Uterus (tissue), 4 donors: Measurements from ENCODE around the gene BCL2L14. TPM values are rescaled to one million over a fixed set of nuclear protein-coding genes. Genes with fewer than 3 reads are reported as not detected.
"Not testable (repeated sequence)": the region's sequence is repeated elsewhere in the genome, so short reads cannot be mapped to it uniquely, and the experiment has no call there.

Experiments
- DNase-seq, 2 donors: peaks; one replicate each; pipeline ENCODE4 v3.0.0-alpha.2; 2019 to 2020
- H3K27ac ChIP-seq, 2 donors: fragments of 200-600 bp; sonication (generic); 1 replicate in 1 of 2; 2 replicates in 1 of 2; pipeline ENCODE4 v1.5.1; 2016 to 2018
- H3K27me3 ChIP-seq, 2 donors: fragments of 200-600 bp; sonication (generic); one replicate each; pipeline ENCODE4 v1.5.1; 2018 to 2019; ENCODE audit warnings: control low read depth in 1 of 2
- H3K36me3 ChIP-seq, 2 donors: fragments of 200-600 bp; sonication (generic); one replicate each; pipeline ENCODE4 v1.5.1; 2019; ENCODE audit warnings: control low read depth in 1 of 2
- H3K4me1 ChIP-seq, 2 donors: fragments of 200-600 bp; sonication (generic); one replicate each; pipeline ENCODE4 v1.5.1; 2018 to 2019; ENCODE audit warnings: control low read depth in 1 of 2
- H3K4me3 ChIP-seq, 2 donors: fragments of 200-600 bp; sonication (generic); 1 replicate in 1 of 2; 2 replicates in 1 of 2; pipeline ENCODE4 v1.5.1; 2018 to 2019; ENCODE audit warnings: mild to moderate bottlenecking in 1 of 2
- H3K9me3 ChIP-seq, 2 donors: fragments of 200-600 bp; sonication (generic); one replicate each; pipeline ENCODE4 v1.5.1; 2019; ENCODE audit warnings: control low read depth in 1 of 2
- POLR2A ChIP-seq, 2 donors: fragments of 450-650 bp; IDR thresholded peaks; one replicate each; pipeline ENCODE4 v1.6.1; 2016; ENCODE audit warnings: antibody characterized with exemption in 2 of 2, mild to moderate bottlenecking in 1 of 2, moderate library complexity in 1 of 2
- intact Hi-C: fragments of 100-400 bp; cut with DNase I; formaldehyde crosslinking; loops from one replicate; pipeline ENCODE4 v1.15.1; 2023; ENCODE audit warnings: low total_unique reads
- total RNA-seq, 4 donors: library from RNA; depleted of rRNA in 3 of 4; stranded (reverse); fragments of >200 nt in 3 of 4; gene quantifications; one replicate each; pipeline versions ENCODE4 v1.1.0 to v1.2.4, GENCODE V29; 2014 to 2023
- TF ChIP-seq, protein P1 (sequence below), 4 experiments: fragments of 200-600 bp in 2 of 4; fragments of 450-650 bp in 2 of 4; sonication (generic) in 2 of 4; IDR thresholded peaks; one replicate each; pipeline ENCODE4 v1.5.1; 2016 to 2019; ENCODE audit warnings: antibody characterized with exemption in 4 of 4, mild to moderate bottlenecking in 2 of 4, moderate library complexity in 1 of 4
- donor health status: DM: yes; HTN: yes; CAD: no.

The BCL2L14 gene
- total RNA-seq, 4 donors from 2014 or later = not detected

- TF ChIP-seq POLR2A (IDR thresholded peaks at IDR 0.05) = no peak
- TF ChIP-seq, protein P1, sequence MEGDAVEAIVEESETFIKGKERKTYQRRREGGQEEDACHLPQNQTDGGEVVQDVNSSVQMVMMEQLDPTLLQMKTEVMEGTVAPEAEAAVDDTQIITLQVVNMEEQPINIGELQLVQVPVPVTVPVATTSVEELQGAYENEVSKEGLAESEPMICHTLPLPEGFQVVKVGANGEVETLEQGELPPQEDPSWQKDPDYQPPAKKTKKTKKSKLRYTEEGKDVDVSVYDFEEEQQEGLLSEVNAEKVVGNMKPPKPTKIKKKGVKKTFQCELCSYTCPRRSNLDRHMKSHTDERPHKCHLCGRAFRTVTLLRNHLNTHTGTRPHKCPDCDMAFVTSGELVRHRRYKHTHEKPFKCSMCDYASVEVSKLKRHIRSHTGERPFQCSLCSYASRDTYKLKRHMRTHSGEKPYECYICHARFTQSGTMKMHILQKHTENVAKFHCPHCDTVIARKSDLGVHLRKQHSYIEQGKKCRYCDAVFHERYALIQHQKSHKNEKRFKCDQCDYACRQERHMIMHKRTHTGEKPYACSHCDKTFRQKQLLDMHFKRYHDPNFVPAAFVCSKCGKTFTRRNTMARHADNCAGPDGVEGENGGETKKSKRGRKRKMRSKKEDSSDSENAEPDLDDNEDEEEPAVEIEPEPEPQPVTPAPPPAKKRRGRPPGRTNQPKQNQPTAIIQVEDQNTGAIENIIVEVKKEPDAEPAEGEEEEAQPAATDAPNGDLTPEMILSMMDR (IDR thresholded peaks at IDR 0.05) = no peak
- H3K4me1 ChIP-seq = no peaks in the 10 kb centered on the region
- intact Hi-C loops = no loop called here
- no peaks in the 10 kb centered on the region for H3K27me3 ChIP-seq
- H3K27ac ChIP-seq = no peak overlapping the region
- no peaks in the 10 kb centered on the region for H3K36me3 ChIP-seq
- H3K4me3 ChIP-seq = no peak overlapping the region
- DNase-seq = no peak
- H3K9me3 ChIP-seq = no peaks in the 10 kb centered on the region
These were observed 57.9 kb downstream of the BCL2L14 start for GRCh38 chr12:12128670-12129069.

DNA sequence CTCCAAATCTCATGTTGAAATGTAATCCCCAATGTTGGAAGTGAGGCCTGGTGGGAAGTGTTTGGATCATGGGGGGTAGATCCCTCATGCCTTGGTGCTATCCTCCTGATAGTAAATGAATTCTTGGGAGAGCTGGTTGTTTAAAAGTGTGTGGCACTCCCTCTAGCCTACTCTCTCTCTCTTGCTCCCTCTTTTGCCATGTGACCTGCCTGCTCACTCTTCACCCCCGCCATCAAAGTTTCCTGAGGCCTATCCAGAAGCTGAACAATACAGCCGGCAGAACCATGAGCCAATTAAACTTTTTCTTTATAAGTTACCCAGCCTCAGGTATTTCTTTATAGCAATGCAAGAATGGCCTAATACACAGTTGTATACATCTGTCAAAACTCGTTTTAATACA, 62.5 kb downstream of the BCL2L14 start:
- H3K4me3 ChIP-seq = no peak overlapping the region
- no peaks in the 10 kb centered on the region for H3K27me3 ChIP-seq
- H3K9me3 ChIP-seq = no peaks in the 10 kb centered on the region
- intact Hi-C loops = no loop called here
- H3K36me3 ChIP-seq = no peaks in the 10 kb centered on the region
- no peak for DNase-seq
- TF ChIP-seq, protein P1 (IDR thresholded peaks at IDR 0.05) = no peak
- TF ChIP-seq POLR2A (IDR thresholded peaks at IDR 0.05) = no peak
- no peaks in the 10 kb centered on the region for H3K4me1 ChIP-seq
- no peak overlapping the region for H3K27ac ChIP-seq

- Histone ChIP-seq H3K36me3 (no peaks in the 10 kb centered on the region), H3K4me3 (no peak overlapping the region), H3K4me1 (no peaks in the 10 kb centered on the region), H3K27ac (no peak overlapping the region), H3K27me3 (no peaks in the 10 kb centered on the region), H3K9me3 (no peaks in the 10 kb centered on the region)
- DNase-seq = no peak
- intact Hi-C loops = no loop called here
- TF ChIP-seq, protein P1 (IDR thresholded peaks at IDR 0.05) = no peak
- no peak for TF ChIP-seq POLR2A (IDR thresholded peaks at IDR 0.05)
These were observed 63.0 kb downstream of the BCL2L14 start for GRCh38 chr12:12133785-12134184.

- intact Hi-C loops = no loop called here
- H3K27ac ChIP-seq = no peak overlapping the region
- no peak for TF ChIP-seq POLR2A (IDR thresholded peaks at IDR 0.05)
- no peaks in the 10 kb centered on the region for H3K27me3 ChIP-seq
- no peaks in the 10 kb centered on the region for H3K4me1 ChIP-seq
- no peaks in the 10 kb centered on the region for H3K36me3 ChIP-seq
- no peak for DNase-seq
- no peak overlapping the region for H3K4me3 ChIP-seq
- H3K9me3 ChIP-seq = no peaks in the 10 kb centered on the region
These were observed 67.7 kb downstream of the BCL2L14 start for GRCh38 chr12:12138203-12139154.

GRCh38 chr12:12141000-12141399, 70.3 kb downstream of the BCL2L14 start:
- Histone ChIP-seq H3K36me3 (no peaks in the 10 kb centered on the region), H3K27ac (no peak overlapping the region), H3K27me3 (no peaks in the 10 kb centered on the region), H3K9me3 (no peaks in the 10 kb centered on the region), H3K4me1 (no peaks in the 10 kb centered on the region), H3K4me3 (no peak overlapping the region)
- DNase-seq = no peak
- intact Hi-C loops = no loop called here
- TF ChIP-seq, protein P1 (IDR thresholded peaks at IDR 0.05) = no peak
- no peak for TF ChIP-seq POLR2A (IDR thresholded peaks at IDR 0.05)

GRCh38 chr12:12144531-12144930, 73.8 kb downstream of the BCL2L14 start:
- intact Hi-C loops, H3K4me1 ChIP-seq, H3K27ac ChIP-seq, H3K27me3 ChIP-seq, H3K9me3 ChIP-seq, DNase-seq, H3K4me3 ChIP-seq, H3K36me3 ChIP-seq: not testable (repeated sequence)
